ENCODE data around the gene LNX1.
A peak's percentile ranks its signal among the peaks of the same experiment; 100 is the strongest.
"Not testable (repeated sequence)": the region's sequence is repeated elsewhere in the genome, so short reads cannot be mapped to it uniquely, and the experiment has no call there.

The LNX1 gene

DNA sequence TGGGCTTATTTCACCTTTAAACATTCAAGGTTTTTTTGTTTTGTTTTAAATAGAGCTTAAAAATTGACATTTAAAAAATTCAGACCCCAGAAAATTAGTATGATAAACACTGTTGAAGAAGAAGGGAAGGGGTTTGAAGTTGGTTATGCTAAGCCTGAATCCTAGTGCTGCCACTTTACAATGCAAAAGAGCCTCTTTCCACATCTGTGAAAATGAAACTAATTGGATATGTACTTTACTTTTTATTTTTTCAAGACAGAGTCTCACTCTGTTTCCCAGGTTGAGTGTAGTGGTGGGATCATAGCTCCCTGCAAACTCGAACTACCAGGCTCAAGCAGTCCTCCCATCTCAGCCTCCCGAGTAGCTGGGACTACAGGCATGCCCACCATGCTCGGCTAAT, 172.1 kb downstream of the LNX1 start:
- no peak overlapping the region for H3K4me3 Mint-ChIP-seq
- no peak for ATAC-seq (replicated peaks; ENCODE audit: extremely low read depth, poor library complexity, severe bottlenecking)
- DNase-seq (ENCODE audit: low spot score in 2 of 2), result no peak
- H3K27ac Mint-ChIP-seq (ENCODE audit: low read depth), result peak overlapping the region; percentile 32
- H3K27me3 Mint-ChIP-seq, result no peaks in the 10 kb centered on the region
- H3K36me3 Mint-ChIP-seq (ENCODE audit: insufficient read depth), result peaks cover 19% of the 10 kb centered on the region
- H3K4me1 Mint-ChIP-seq, result peaks cover 26% of the 10 kb centered on the region
- no peaks in the 10 kb centered on the region for H3K9me3 Mint-ChIP-seq

DNA sequence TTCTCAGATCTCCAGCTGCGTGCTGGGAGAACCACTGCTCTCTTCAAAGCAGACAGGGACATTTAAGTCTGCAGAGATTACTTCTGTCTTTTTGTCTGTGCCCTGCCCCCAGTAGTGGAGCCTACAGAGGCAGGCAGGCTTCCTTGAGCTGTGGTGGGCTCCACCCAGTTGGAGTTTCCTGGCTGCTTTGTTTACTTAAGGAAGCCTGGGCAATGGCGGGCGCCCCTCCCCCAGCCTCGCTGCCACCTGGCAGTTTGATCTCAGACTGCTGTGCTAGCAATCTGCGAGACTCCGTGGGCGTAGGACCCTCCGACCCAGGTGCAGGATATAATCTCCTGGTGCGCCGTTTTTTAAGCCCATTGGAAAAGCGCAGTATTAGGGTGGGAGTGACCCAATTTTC, 181.8 kb downstream of the LNX1 start:
- H3K27me3 Mint-ChIP-seq; ATAC-seq (replicated peaks; ENCODE audit: extremely low read depth, poor library complexity, severe bottlenecking); H3K4me3 Mint-ChIP-seq; H3K36me3 Mint-ChIP-seq (ENCODE audit: insufficient read depth); DNase-seq (ENCODE audit: low spot score in 2 of 2); H3K9me3 Mint-ChIP-seq: not testable (repeated sequence)
- Mint-ChIP-seq H3K4me1 (peaks cover 52% of the 10 kb centered on the region), H3K27ac (ENCODE audit: low read depth) (peak overlapping the region; percentile 21)
